IMR-90 (cell line): ENCODE results near the gene FNDC1.

Experiments
- CEBPB ChIP-seq: IDR thresholded peaks from 2 replicates; pipeline ENCODE4 v1.6.1; 2012; ENCODE audit warnings: low read depth, low read length, improper control_type of control experiment
- FOS ChIP-seq: fragments of 150-350 bp; IDR thresholded peaks from 2 replicates; pipeline ENCODE4 v1.6.1; 2016; ENCODE audit warnings: low read depth, low read length
- MAFK ChIP-seq: IDR thresholded peaks from 2 replicates; pipeline ENCODE4 v1.6.1; 2012; ENCODE audit warnings: low read depth, low read length, improper control_type of control experiment
- POLR2A ChIP-seq: IDR thresholded peaks from 2 replicates; pipeline ENCODE4 v1.6.1; 2012; ENCODE audit warnings: mild to moderate bottlenecking, low read depth, low read length
- RAD21 ChIP-seq: IDR thresholded peaks from 2 replicates; pipeline ENCODE4 v1.6.1; 2012; ENCODE audit warnings: low read length, improper control_type of control experiment
- SMC3 ChIP-seq: fragments of 150-350 bp; IDR thresholded peaks from 2 replicates; pipeline ENCODE4 v1.6.1; 2016; ENCODE audit warnings: low read depth, mild to moderate bottlenecking, antibody characterized with exemption, low read length, moderate library complexity
- TF ChIP-seq, protein P1 (sequence below): conservative IDR thresholded peaks from 2 replicates; pipeline ENCODE4 v1.5.1; 2012; ENCODE audit warnings: mild to moderate bottlenecking, low read depth, low read length, improper control_type of control experiment

- TF ChIP-seq, protein P1, sequence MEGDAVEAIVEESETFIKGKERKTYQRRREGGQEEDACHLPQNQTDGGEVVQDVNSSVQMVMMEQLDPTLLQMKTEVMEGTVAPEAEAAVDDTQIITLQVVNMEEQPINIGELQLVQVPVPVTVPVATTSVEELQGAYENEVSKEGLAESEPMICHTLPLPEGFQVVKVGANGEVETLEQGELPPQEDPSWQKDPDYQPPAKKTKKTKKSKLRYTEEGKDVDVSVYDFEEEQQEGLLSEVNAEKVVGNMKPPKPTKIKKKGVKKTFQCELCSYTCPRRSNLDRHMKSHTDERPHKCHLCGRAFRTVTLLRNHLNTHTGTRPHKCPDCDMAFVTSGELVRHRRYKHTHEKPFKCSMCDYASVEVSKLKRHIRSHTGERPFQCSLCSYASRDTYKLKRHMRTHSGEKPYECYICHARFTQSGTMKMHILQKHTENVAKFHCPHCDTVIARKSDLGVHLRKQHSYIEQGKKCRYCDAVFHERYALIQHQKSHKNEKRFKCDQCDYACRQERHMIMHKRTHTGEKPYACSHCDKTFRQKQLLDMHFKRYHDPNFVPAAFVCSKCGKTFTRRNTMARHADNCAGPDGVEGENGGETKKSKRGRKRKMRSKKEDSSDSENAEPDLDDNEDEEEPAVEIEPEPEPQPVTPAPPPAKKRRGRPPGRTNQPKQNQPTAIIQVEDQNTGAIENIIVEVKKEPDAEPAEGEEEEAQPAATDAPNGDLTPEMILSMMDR = no peak
- TF ChIP-seq CEBPB = no peak
- no peak for TF ChIP-seq POLR2A
- no peak for TF ChIP-seq RAD21
- TF ChIP-seq FOS = no peak
- TF ChIP-seq MAFK = no peak
- TF ChIP-seq SMC3 = no peak
Observed at GRCh38 chr6:159229651-159230051, 60.5 kb downstream of the FNDC1 start.
